ENCODE data around the gene ACAP2. TPM values are rescaled to one million over a fixed set of nuclear protein-coding genes. Genes with fewer than 3 reads are reported as not detected.

The ACAP2 gene
- total RNA-seq, 1 experiment from 2014 or later, result 57.9 TPM

DNA sequence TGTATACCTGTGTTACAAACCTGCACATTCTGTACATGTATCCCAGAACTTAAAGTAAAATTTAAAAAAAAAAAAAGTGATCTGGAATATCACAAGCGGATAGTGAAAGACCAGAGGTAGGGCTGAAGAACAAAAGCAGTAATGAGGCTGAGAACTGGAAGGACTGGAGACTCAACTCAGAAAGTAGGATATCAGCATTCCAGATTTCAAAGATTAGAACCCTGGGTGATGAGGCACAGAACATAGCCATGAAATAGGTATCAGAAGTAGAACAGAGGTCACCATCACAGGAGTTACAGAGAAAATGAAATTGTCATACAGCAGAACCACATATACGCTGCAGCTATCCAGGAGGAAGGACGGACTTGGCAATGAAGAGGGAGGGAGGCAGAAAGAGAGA is 56.1 kb downstream of the ACAP2 start:
- intact Hi-C loops (cut with micrococcal nuclease; ENCODE audit: unreplicated experiment) (no loop called here), in situ Hi-C loops (cut with HindIII; ENCODE audit: low pct_unique_long_range_greater_than_20kb, low sequenced_read_pairs) (no loop called here)
- no peak for DNase-seq (ENCODE audit: low read depth, low spot score)
- no peaks in the 10 kb centered on the region for H3K36me3 ChIP-seq (ENCODE audit: control insufficient read depth, insufficient read depth, low read length)
- BruUV-seq (replicated peaks), result no TSS peak
- H3K4me1 ChIP-seq (ENCODE audit: control insufficient read depth, insufficient read depth, low read length), result peaks cover 9% of the 10 kb centered on the region
- no peaks in the 10 kb centered on the region for H3K9me3 ChIP-seq (ENCODE audit: control insufficient read depth, insufficient read depth, low read depth, low read length)
- TF ChIP-seq, protein P1, sequence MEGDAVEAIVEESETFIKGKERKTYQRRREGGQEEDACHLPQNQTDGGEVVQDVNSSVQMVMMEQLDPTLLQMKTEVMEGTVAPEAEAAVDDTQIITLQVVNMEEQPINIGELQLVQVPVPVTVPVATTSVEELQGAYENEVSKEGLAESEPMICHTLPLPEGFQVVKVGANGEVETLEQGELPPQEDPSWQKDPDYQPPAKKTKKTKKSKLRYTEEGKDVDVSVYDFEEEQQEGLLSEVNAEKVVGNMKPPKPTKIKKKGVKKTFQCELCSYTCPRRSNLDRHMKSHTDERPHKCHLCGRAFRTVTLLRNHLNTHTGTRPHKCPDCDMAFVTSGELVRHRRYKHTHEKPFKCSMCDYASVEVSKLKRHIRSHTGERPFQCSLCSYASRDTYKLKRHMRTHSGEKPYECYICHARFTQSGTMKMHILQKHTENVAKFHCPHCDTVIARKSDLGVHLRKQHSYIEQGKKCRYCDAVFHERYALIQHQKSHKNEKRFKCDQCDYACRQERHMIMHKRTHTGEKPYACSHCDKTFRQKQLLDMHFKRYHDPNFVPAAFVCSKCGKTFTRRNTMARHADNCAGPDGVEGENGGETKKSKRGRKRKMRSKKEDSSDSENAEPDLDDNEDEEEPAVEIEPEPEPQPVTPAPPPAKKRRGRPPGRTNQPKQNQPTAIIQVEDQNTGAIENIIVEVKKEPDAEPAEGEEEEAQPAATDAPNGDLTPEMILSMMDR (IDR thresholded peaks at IDR 0.05), result no peak
- TF ChIP-seq TCF7L2 (IDR thresholded peaks at IDR 0.05; ENCODE audit: low read depth, low read length), result no peak
- TF ChIP-seq SIN3A (IDR thresholded peaks at IDR 0.05; ENCODE audit: borderline replicate concordance, insufficient read depth, low read depth, low read length), result no peak
- TF ChIP-seq, protein P2, sequence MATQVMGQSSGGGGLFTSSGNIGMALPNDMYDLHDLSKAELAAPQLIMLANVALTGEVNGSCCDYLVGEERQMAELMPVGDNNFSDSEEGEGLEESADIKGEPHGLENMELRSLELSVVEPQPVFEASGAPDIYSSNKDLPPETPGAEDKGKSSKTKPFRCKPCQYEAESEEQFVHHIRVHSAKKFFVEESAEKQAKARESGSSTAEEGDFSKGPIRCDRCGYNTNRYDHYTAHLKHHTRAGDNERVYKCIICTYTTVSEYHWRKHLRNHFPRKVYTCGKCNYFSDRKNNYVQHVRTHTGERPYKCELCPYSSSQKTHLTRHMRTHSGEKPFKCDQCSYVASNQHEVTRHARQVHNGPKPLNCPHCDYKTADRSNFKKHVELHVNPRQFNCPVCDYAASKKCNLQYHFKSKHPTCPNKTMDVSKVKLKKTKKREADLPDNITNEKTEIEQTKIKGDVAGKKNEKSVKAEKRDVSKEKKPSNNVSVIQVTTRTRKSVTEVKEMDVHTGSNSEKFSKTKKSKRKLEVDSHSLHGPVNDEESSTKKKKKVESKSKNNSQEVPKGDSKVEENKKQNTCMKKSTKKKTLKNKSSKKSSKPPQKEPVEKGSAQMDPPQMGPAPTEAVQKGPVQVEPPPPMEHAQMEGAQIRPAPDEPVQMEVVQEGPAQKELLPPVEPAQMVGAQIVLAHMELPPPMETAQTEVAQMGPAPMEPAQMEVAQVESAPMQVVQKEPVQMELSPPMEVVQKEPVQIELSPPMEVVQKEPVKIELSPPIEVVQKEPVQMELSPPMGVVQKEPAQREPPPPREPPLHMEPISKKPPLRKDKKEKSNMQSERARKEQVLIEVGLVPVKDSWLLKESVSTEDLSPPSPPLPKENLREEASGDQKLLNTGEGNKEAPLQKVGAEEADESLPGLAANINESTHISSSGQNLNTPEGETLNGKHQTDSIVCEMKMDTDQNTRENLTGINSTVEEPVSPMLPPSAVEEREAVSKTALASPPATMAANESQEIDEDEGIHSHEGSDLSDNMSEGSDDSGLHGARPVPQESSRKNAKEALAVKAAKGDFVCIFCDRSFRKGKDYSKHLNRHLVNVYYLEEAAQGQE (IDR thresholded peaks at IDR 0.05; ENCODE audit: insufficient read depth in 1 of 2, low read depth in 2 of 2, low read length in 1 of 2), result no peak
- no peak for TF ChIP-seq POLR2AphosphoS5 (IDR thresholded peaks at IDR 0.05; ENCODE audit: low read depth, low read length)
- ChIA-PET POLR2A (no interaction called here), CTCF (no interaction called here)
- H3K27ac ChIP-seq (ENCODE audit: low read length), result no peak overlapping the region
- H3K4me3 ChIP-seq (ENCODE audit: low read depth in 2 of 2, low read length in 2 of 2), result no peak overlapping the region
- no peak for ATAC-seq
- no peaks in the 10 kb centered on the region for H3K27me3 ChIP-seq (ENCODE audit: control insufficient read depth, insufficient read depth, low read length)

DNA sequence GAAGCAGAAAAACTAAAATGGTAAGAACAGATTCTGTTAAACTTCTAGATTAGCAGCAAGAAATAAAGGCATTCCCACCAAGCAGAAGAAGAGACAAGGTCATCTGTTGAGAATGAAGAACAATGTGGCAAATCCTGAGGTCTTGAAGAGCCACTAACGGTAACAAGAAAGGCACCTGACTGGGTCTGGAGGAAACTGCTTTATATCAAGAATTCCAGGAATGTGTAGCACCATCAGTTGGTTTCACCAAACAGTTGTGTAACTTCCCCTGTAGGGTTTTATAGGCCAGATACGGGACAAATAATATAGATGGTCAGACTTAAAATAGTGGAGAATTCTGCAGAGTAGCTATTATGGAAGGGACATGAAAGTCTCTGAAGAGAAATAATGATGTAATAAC is 57.3 kb downstream of the ACAP2 start:
- in situ Hi-C loops (cut with HindIII; ENCODE audit: low pct_unique_long_range_greater_than_20kb, low sequenced_read_pairs), result no loop called here
- no peaks in the 10 kb centered on the region for H3K9me3 ChIP-seq (ENCODE audit: control insufficient read depth, insufficient read depth, low read depth, low read length)
- intact Hi-C loops (cut with micrococcal nuclease; ENCODE audit: unreplicated experiment), result no loop called here
- ATAC-seq (no peak), DNase-seq (ENCODE audit: low read depth, low spot score) (no peak)
- H3K4me1 ChIP-seq (ENCODE audit: control insufficient read depth, insufficient read depth, low read length), result peaks cover 9% of the 10 kb centered on the region
- H3K36me3 ChIP-seq (ENCODE audit: control insufficient read depth, insufficient read depth, low read length), result 0 out of 2 replicates have a peak, but pooled peaks cover 2% of the 10 kb centered on the region
- BruUV-seq (replicated peaks), result no TSS peak
- ChIA-PET CTCF (no interaction called here), POLR2A (no interaction called here)
- no peak overlapping the region for H3K4me3 ChIP-seq (ENCODE audit: low read depth in 2 of 2, low read length in 2 of 2)
- no peaks in the 10 kb centered on the region for H3K27me3 ChIP-seq (ENCODE audit: control insufficient read depth, insufficient read depth, low read length)
- H3K27ac ChIP-seq (ENCODE audit: low read length), result no peak overlapping the region
- TF ChIP-seq SIN3A (IDR thresholded peaks at IDR 0.05; ENCODE audit: borderline replicate concordance, insufficient read depth, low read depth, low read length), result no peak
- no peak for TF ChIP-seq POLR2AphosphoS5 (IDR thresholded peaks at IDR 0.05; ENCODE audit: low read depth, low read length)
- TF ChIP-seq, protein P2 (IDR thresholded peaks at IDR 0.05; ENCODE audit: insufficient read depth in 1 of 2, low read depth in 2 of 2, low read length in 1 of 2), result no peak
- no peak for TF ChIP-seq TCF7L2 (IDR thresholded peaks at IDR 0.05; ENCODE audit: low read depth, low read length)
- TF ChIP-seq, protein P1 (IDR thresholded peaks at IDR 0.05), result no peak
